Kidney epithelial cell (primary cell): ENCODE data around the gene CCDC178. TPM values are rescaled to one million over a fixed set of nuclear protein-coding genes. Genes with fewer than 3 reads are reported as not detected.
"Not testable (repeated sequence)": the region's sequence is repeated elsewhere in the genome, so short reads cannot be mapped to it uniquely, and the experiment has no call there.

Experiments used
- DNase-seq: peaks from one replicate; pipeline ENCODE4 v3.0.0-alpha.2; 2010; ENCODE audit warnings: low read depth
- H3K27me3 ChIP-seq: 2 replicates; pipeline ENCODE4 v1.6.0; 2011; ENCODE audit warnings: low read length; ENCODE audit not compliant: control insufficient read depth, insufficient read depth
- H3K36me3 ChIP-seq: 2 replicates; pipeline ENCODE4 v1.5.1; 2011; ENCODE audit warnings: low read length; ENCODE audit not compliant: control insufficient read depth, insufficient read depth
- H3K4me3 ChIP-seq: 2 replicates; pipeline ENCODE4 v1.5.1; 2011; ENCODE audit warnings: low read depth, mild to moderate bottlenecking, control low read depth, low read length
- total RNA-seq: library from RNA; depleted of rRNA; stranded (reverse); fragments of >200 nt; gene quantifications from 2 replicates; pipeline ENCODE4 v1.2.3, GENCODE V29; 2015
- TF ChIP-seq, protein P1 (sequence below): IDR thresholded peaks from 2 replicates; pipeline ENCODE4 v1.5.1; 2011; ENCODE audit warnings: mild to moderate bottlenecking, moderate library complexity, low read length, control low read depth, inconsistent platforms; ENCODE audit not compliant: insufficient read depth, poor library complexity, severe bottlenecking

CCDC178 gene
- total RNA-seq, 1 donor from 2014 or later = 0.08 TPM

DNA sequence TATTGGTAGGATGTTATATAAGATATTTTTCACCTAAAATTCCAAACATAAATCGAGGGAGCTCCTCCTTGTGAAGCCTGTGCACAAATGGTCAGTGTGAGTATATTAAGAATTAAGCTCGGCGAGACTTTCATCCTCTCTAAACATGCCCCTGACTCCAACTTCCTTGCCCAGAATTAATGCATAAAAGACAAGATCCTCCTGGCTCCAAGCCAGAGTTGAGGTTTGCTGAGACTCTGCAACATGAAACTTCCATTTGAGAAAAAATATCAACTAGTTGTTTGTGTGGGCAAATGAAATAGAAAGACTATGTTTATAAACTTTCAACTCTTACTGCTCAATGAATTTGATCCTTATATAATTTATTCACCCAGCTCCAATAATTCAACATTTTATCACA lies 68.1 kb downstream of the CCDC178 start:
- TF ChIP-seq, protein P1, sequence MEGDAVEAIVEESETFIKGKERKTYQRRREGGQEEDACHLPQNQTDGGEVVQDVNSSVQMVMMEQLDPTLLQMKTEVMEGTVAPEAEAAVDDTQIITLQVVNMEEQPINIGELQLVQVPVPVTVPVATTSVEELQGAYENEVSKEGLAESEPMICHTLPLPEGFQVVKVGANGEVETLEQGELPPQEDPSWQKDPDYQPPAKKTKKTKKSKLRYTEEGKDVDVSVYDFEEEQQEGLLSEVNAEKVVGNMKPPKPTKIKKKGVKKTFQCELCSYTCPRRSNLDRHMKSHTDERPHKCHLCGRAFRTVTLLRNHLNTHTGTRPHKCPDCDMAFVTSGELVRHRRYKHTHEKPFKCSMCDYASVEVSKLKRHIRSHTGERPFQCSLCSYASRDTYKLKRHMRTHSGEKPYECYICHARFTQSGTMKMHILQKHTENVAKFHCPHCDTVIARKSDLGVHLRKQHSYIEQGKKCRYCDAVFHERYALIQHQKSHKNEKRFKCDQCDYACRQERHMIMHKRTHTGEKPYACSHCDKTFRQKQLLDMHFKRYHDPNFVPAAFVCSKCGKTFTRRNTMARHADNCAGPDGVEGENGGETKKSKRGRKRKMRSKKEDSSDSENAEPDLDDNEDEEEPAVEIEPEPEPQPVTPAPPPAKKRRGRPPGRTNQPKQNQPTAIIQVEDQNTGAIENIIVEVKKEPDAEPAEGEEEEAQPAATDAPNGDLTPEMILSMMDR = no peak
- Histone ChIP-seq H3K36me3 (no peaks in the 10 kb centered on the region), H3K4me3 (no peak overlapping the region), H3K27me3 (no peaks in the 10 kb centered on the region)
- DNase-seq = no peak

DNA sequence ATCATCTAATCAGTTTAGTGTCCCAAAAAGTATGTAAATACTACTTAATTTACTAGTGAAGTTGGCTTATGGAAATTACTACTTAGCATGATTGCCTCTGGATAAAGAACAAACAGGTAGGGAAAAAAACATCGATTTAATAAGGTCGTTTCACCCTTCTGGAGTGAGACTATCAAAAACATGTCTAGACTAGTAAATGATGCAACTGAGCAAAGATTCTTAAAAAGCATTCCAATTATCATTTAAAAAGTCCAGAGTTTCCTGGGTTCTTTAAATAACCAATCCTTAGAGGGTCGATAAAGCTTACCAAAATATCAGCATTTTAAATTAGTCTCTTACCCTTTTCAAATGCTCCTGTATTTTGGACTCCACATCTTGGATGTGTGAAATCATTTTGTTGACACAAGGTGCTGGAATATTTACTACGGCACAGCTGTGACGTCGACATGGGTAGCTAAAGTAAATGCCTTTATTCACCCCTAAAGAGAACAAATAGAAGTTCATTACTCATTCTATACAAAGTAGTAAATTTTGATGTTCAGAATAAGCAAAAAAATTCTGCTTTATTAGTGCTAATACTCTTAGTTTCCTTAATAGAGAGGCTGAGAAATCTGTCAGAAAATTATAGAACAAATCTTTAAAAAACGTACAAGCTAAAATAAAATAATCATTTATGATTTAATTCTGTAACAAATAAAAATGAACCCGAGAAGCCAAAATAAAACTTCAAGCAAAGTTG lies 70.6 kb downstream of the CCDC178 start:
- H3K36me3 ChIP-seq = no peaks in the 10 kb centered on the region
- TF ChIP-seq, protein P1 = no peak
- H3K27me3 ChIP-seq = no peaks in the 10 kb centered on the region
- H3K4me3 ChIP-seq = no peak overlapping the region
- DNase-seq = no peak

DNA sequence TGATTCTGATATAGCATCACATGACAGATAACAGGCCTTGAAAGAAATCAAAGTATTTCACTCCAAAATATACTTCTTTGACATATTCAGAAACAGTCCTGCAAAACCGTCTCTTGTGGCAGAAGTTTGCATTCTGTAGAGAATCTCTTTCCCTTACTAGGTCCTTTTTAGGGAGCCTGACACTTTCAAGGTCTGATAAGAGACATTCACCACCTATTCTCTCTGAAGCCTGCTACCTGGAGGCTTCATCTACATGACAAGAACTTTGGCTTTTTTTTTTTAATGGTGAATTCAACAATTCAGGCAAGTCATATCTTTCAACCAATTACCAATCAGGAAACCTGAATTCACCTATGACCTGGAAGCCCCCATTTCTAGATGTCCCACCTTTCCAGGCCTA lies 83.8 kb downstream of the CCDC178 start:
- no peak for DNase-seq
- Histone ChIP-seq H3K36me3 (no peaks in the 10 kb centered on the region), H3K4me3 (no peak overlapping the region), H3K27me3 (no peaks in the 10 kb centered on the region)
- TF ChIP-seq, protein P1 = no peak

DNA sequence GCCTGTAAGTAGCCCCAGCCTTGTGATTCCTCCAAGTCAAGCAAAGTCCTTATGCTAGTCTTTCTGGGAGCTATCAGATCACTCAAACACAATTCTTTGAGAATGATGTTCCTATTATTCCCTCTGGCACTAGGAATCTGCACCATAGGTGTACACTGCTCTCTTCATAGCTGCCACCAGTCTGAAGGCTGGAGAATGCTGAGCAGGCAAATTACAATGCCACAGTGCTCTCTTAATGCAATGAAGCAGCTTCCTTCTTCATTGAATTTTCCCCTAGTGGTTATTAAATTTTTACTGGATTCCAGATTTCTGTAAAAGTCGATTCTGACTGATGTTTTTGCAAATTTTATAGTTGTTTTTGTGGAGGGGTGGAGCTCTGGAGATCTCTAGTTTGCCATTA lies 84.8 kb downstream of the CCDC178 start:
- no peak for DNase-seq
- H3K27me3 ChIP-seq = no peaks in the 10 kb centered on the region
- H3K4me3 ChIP-seq = no peak overlapping the region
- TF ChIP-seq, protein P1 = no peak
- no peaks in the 10 kb centered on the region for H3K36me3 ChIP-seq

DNA sequence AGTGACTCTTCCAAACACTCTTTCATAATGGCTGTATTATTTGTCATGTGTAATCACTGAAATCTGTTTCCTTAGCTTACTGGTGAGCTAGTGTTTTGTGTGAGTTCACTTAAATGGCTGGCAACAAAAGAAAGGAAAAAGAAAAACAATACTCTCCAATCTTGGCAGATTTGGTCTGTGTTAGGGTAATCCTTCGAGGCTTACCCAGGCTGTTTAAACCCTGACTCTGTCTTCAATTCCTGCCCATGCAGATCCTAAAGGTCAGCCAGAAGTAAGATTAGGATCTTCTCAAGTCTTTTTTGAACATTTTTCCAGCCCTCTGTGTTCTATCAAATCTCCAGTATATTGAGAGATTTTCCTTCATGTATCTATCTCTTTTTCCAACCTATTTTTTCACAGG lies 85.3 kb downstream of the CCDC178 start:
- no peak for DNase-seq
- H3K36me3 ChIP-seq = no peaks in the 10 kb centered on the region
- TF ChIP-seq, protein P1 = no peak
- no peaks in the 10 kb centered on the region for H3K27me3 ChIP-seq
- H3K4me3 ChIP-seq = no peak overlapping the region

DNA sequence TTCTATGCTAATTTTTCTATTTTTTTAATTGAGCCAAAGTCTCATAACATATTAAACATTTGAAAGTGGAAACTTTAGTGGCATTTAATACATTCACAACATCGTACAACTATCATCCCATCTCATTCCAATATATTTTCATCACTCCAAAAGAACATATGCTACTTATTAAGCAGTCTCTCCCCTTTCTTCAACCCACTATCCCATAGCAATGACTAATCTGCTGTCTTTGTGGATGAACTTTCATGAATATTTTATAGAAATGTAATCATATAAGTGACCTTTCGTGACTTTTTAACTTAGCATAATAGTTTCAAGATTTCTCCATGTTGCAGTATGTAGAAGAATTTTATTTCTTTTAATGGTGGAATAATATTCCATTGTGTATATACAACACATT lies 90.3 kb downstream of the CCDC178 start:
- Histone ChIP-seq H3K36me3 (no peaks in the 10 kb centered on the region), H3K27me3 (no peaks in the 10 kb centered on the region), H3K4me3 (no peak overlapping the region)
- TF ChIP-seq, protein P1 = no peak
- DNase-seq = no peak

DNA sequence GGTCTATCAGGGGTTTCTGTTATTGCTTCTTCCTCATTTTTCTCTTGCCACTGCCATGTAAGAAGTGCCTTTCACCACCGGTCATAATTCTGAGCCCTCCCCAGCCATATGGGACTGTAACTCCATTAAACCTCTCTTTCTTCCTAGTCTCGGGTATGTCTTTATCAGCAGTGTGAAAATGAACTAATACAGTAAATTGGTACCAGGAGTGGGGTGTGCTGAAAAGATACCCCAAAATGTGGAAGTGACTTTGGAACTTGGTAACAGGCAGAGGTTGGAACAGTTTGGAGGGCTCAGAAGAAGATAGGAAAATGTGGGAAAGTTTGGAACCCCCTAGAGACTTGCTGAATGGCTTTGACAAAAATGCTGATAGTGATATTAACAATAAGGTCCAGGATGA lies 100.8 kb downstream of the CCDC178 start:
- not testable (repeated sequence) for H3K36me3 ChIP-seq, H3K4me3 ChIP-seq, H3K27me3 ChIP-seq, DNase-seq
